Activated naive CD8-positive, alpha-beta T cell treated with anti-CD3 and anti-CD28 coated beads, Interleukin-2, amount 10 ng/mL, durations not matched to agents 7 days and 5 days (primary cell): ENCODE data around the gene CFAP119. TPM values are rescaled to one million over a fixed set of nuclear protein-coding genes. Genes with fewer than 3 reads are reported as not detected.
A peak's percentile ranks its signal among the peaks of the same experiment; 100 is the strongest.
"Not testable (repeated sequence)": the region's sequence is repeated elsewhere in the genome, so short reads cannot be mapped to it uniquely, and the experiment has no call there.

Experiments
- ATAC-seq: fragments of 150-1000 bp; cut with Tn5 transposase; one replicate; pipeline ENCODE4 v1.10.0; 2021; ENCODE audit warnings: low read depth, moderate library complexity
- POLR2A ChIA-PET: fragments of 350-600 bp; sonication (Branson Sonifier 250); formaldehyde crosslinking; loops from one replicate; lab custom pipeline; 2021; ENCODE audit warnings: antibody characterized with exemption; lab: Charles Lee
- DNase-seq: peaks from one replicate; pipeline ENCODE4 v3.0.0; 2021
- H3K27ac Mint-ChIP-seq: one replicate; pipeline ENCODE4 v1.8.0; 2022; ENCODE audit warnings: mild to moderate bottlenecking, mixed read lengths
- H3K27me3 Mint-ChIP-seq: one replicate; pipeline ENCODE4 v1.8.0; 2022; ENCODE audit warnings: mild to moderate bottlenecking, moderate library complexity, mixed read lengths
- H3K36me3 Mint-ChIP-seq: one replicate; pipeline ENCODE4 v1.8.0; 2021; ENCODE audit warnings: mild to moderate bottlenecking, mixed read lengths
- H3K4me1 Mint-ChIP-seq: one replicate; pipeline ENCODE4 v1.8.0; 2021; ENCODE audit warnings: mixed read lengths
- H3K4me3 Mint-ChIP-seq: one replicate; pipeline ENCODE4 v1.8.0; 2022; ENCODE audit warnings: mild to moderate bottlenecking, moderate library complexity, mixed read lengths
- H3K9me3 Mint-ChIP-seq: one replicate; pipeline ENCODE4 v1.8.0; 2021; ENCODE audit warnings: mixed read lengths
- total RNA-seq, 2 experiments: library from RNA; stranded (reverse); gene quantifications; one replicate each; pipeline ENCODE4 v1.2.3, GENCODE V29; 2021

Gene CFAP119
- 1 to 10 TPM; 4.4 TPM for total RNA-seq

DNA sequence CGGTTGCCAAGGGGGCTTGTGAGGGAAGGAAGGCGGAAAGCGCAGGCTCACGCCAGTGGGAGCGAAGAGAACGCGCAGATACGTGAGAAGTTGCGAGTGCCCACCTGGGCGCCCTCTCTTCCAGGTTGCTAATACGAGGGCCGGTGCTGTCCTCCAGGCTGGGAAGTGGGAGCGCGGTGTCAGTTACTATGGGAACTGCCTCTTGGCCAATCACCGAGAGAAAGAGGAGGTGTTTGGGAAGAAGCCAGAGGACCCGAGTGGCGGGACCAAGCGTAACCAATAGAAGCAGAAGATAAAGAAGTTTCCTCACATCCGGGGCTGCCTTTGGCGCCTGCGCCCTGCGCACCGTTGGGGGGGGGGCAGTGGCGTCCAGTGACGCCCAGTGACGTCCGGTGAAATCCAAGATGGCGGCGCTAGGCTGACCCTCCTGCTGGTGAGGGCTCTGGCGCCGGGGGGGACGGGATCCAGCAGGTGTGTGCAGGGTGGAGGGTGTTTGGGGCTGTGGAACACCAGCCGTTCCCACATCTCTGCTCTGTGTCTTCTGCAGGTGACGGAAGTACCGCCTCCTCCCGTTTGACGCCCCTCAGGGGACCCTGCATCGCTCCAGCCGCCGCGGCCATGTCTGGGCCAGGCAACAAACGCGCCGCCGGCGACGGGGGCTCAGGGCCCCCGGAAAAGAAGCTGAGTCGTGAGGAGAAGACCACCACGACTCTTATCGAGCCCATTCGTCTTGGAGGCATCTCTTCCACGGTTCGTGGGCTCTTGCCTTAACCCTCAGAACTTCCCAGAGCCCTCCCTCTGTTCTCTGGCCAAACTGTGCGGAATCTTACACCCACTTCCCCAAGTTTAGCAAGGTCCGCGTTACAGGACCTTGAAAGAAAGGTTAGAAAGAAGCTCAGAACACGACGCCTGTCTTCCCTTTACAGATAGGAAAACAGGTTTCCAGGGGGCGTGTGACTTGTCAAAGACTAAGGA, at the start of gene CFAP119, which contains the start of gene RNF40:
Gene CFAP119, minus strand, starts transcription at position 135 of the 975 bp plus-strand sequence. CDS start 314 bp downstream, outside the sequence.
Gene RNF40, plus strand, starts transcription at position 395 of the 975 bp plus-strand sequence. Its CDS starts 224 bp downstream, at position 619.
- Mint-ChIP-seq H3K9me3 (no peaks in the 10 kb centered on the region), H3K27ac (peak within 1 kb of the TSS; percentile 88), H3K4me1 (peaks cover 17% of the 10 kb centered on the region), H3K36me3 (peaks cover 9% of the 10 kb centered on the region), H3K27me3 (no peaks in the 10 kb centered on the region), H3K4me3 (peak within 1 kb of the TSS; percentile 95)
- POLR2A ChIA-PET, result interaction anchor here (0.6 to 2.7 kb wide), 5 partner anchors 9 to 140 kb away, joined by 3 to 12 read pairs (median 5); partner anchors contain the start of gene PHKG2
- peak; percentile 96 for ATAC-seq
- DNase-seq, result peak; percentile 91

DNA sequence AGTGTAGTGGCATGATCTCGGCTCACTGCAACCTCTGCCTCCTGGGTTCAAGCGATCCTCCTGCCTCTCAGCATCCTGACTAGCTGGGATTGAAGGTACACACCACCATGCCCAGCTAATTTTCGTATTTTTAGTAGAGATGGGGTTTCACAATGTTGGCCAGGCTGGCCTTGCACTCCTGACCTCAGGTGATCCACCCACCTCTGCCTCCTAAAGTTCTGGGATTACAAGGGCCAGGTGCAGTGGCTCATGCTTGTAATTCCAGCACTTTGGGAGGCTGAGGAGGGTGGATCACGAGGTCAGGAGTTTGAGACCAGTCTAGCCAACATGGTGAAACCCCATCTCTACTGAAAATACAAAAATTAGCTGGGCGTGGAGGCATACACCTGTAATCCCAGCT, 47.8 kb upstream of the CFAP119 start:
- H3K9me3 Mint-ChIP-seq, H3K36me3 Mint-ChIP-seq, H3K27ac Mint-ChIP-seq, DNase-seq, ATAC-seq, POLR2A ChIA-PET, H3K4me3 Mint-ChIP-seq: not testable (repeated sequence)
- Mint-ChIP-seq H3K4me1 (peaks cover 21% of the 10 kb centered on the region), H3K27me3 (peaks cover 10% of the 10 kb centered on the region)

DNA sequence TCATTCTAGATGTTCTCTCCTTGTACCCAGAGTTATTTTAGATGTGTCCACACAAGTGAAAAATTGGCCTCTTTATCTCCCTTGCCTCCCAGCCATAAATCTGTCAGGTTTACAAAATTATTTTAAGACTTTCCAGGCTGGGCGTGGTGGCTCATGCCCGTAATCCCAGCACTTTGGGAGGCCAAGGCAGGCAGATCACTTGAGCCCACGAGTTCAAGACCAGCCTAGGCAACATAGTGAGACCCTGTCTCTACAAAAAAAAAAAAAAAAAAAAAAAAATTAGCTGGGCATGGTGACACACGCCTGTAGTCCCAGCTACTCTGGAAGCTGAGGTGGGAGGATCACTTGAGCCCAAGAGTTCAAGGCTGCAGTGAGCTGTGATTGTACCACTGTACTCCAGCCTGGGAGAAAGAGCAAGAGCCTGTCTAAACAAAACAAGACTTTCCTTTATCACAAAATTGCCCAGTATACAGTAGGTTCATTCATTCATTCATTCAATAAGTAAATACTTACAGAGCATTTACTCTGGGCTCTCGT, 47.1 kb upstream of the CFAP119 start:
- POLR2A ChIA-PET, H3K4me3 Mint-ChIP-seq, ATAC-seq, H3K36me3 Mint-ChIP-seq, H3K9me3 Mint-ChIP-seq, DNase-seq, H3K27ac Mint-ChIP-seq: not testable (repeated sequence)
- peaks cover 19% of the 10 kb centered on the region for H3K4me1 Mint-ChIP-seq
- peaks cover 10% of the 10 kb centered on the region for H3K27me3 Mint-ChIP-seq

DNA sequence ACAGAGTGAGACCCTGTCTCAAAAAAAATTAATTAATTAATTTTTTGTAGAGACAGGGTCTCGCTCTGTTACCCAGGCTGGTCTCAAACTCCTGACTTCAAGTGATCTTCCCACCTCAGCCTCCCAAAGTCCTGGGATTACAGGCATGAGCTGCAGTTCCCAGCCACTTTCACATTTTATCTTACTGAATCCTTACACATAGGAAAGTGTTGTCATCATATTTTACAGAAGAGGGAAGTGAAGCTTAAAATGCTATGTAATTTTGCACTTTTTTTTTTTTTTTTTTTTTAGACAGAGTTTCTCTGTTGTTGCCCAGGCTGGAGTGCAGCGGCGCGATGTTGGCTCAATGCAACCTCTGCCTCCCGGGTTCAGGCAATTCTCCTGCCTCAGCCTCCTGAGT, 46.3 kb upstream of the CFAP119 start:
- Mint-ChIP-seq H3K4me1 (peaks cover 18% of the 10 kb centered on the region), H3K9me3 (no peaks in the 10 kb centered on the region), H3K36me3 (no peaks in the 10 kb centered on the region), H3K27me3 (peaks cover 10% of the 10 kb centered on the region), H3K27ac (no peak overlapping the region), H3K4me3 (no peak overlapping the region)
- POLR2A ChIA-PET, result no interaction called here
- DNase-seq (no peak), ATAC-seq (no peak)

DNA sequence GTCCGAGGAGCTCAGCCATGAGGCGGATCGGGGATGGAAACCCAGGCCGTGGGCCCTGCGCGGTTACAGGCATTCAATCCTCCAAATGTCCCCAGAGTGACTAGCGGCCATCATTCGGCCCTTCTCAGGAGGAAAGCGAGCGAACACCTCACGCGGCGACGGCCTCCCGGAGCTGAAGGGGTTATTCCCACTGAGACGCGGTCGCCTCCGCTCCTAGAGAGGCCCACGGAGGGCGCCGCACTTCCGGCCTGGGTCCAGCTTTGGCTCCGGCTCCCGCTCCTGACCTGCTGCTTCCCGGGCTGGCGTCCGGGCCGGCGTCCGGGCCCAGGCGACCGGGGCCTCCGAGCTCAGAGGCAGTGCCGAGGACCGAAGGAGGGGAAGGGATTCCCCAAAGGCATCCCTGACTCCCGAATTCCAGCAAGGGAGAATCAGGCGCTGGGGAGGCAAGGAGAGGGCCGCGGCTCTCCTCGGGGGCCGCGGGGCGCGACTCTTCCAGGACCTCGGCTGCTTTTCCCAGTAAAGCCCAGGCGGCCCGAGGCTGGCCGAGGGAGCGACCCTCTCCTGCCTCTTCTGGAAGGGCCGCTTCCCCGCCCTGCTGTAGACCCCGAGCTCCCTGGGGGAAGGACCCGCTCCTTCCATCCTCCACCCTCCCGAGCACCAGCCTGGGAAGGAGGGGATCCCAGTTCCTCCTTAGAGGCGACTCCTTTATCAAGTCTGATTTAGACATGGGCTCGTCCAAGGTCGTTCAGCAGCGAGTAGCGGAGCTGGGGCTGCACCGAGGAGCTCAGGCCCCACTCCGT, 43.7 kb upstream of the CFAP119 start:
- peak; percentile 69 for ATAC-seq
- DNase-seq, result peak; percentile 64
- no peaks in the 10 kb centered on the region for H3K36me3 Mint-ChIP-seq
- H3K4me3 Mint-ChIP-seq, result peak overlapping the region; percentile 67
- no peak overlapping the region for H3K27ac Mint-ChIP-seq
- no peaks in the 10 kb centered on the region for H3K9me3 Mint-ChIP-seq
- peaks cover 28% of the 10 kb centered on the region for H3K4me1 Mint-ChIP-seq
- POLR2A ChIA-PET, result interaction anchor here (0.7 to 2.2 kb wide), 7 partner anchors 8 to 144 kb away, joined by 3 to 10 read pairs (median 5); partner anchors contain the start of genes PHKG2 and ZNF629
- H3K27me3 Mint-ChIP-seq, result peaks cover 10% of the 10 kb centered on the region

DNA sequence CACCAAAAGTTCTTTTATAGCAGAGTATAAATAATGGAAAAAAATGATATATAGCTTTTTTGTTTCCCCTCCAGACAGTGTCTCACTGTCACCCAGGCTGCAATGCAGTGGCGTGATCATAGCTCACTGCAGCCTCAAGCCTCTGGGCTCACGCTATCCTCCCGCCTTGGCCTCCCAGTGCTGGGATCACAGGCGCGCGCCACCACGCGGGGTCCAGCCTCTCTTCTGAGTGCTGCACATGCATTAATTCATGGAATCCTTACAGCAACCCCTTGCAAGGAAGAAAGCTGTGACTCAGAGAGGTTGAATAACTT, 43.2 kb upstream of the CFAP119 start:
- no peaks in the 10 kb centered on the region for H3K9me3 Mint-ChIP-seq
- DNase-seq, result peak; percentile 37
- ATAC-seq, result peak; percentile 30
- peak overlapping the region; percentile 67 for H3K4me3 Mint-ChIP-seq
- H3K36me3 Mint-ChIP-seq, result no peaks in the 10 kb centered on the region
- H3K27me3 Mint-ChIP-seq, result peaks cover 10% of the 10 kb centered on the region
- no peak overlapping the region for H3K27ac Mint-ChIP-seq
- POLR2A ChIA-PET, result interaction anchor here (0.7 to 2.2 kb wide), 7 partner anchors 9 to 145 kb away, joined by 3 to 10 read pairs (median 5); partner anchors contain the start of genes PHKG2 and ZNF629
- peaks cover 29% of the 10 kb centered on the region for H3K4me1 Mint-ChIP-seq

DNA sequence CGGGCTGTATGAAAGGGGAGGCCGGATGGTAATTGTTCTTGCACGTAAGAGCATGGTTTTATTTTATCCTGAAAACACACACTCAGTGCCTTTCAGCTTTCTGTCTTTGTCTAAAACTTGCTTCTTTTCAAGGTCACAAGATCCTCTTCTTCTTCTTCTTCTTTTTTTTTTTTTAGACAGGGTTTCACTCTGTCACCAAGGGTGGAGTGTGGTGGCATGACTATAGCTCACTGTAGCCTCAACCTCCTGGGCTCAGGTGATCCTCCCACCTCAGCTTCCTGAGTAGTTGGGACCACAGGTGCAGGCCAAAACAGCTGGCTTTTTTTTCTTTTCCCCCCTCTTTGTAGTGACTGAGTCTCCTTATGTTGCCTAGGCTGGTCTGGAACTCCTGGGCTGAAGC, 41.1 kb upstream of the CFAP119 start:
- no peaks in the 10 kb centered on the region for H3K9me3 Mint-ChIP-seq
- no peaks in the 10 kb centered on the region for H3K36me3 Mint-ChIP-seq
- POLR2A ChIA-PET, result interaction anchor here (0.6 to 1.0 kb wide), 2 partner anchors 11 to 110 kb away, joined by 3 to 4 read pairs; no protein-coding TSS in a partner anchor
- peak; percentile 50 for ATAC-seq
- no peak for DNase-seq
- H3K4me1 Mint-ChIP-seq, result peaks cover 29% of the 10 kb centered on the region
- peaks cover 6% of the 10 kb centered on the region for H3K27me3 Mint-ChIP-seq
- H3K4me3 Mint-ChIP-seq, result peak overlapping the region; percentile 6
- peak overlapping the region; percentile 40 for H3K27ac Mint-ChIP-seq

DNA sequence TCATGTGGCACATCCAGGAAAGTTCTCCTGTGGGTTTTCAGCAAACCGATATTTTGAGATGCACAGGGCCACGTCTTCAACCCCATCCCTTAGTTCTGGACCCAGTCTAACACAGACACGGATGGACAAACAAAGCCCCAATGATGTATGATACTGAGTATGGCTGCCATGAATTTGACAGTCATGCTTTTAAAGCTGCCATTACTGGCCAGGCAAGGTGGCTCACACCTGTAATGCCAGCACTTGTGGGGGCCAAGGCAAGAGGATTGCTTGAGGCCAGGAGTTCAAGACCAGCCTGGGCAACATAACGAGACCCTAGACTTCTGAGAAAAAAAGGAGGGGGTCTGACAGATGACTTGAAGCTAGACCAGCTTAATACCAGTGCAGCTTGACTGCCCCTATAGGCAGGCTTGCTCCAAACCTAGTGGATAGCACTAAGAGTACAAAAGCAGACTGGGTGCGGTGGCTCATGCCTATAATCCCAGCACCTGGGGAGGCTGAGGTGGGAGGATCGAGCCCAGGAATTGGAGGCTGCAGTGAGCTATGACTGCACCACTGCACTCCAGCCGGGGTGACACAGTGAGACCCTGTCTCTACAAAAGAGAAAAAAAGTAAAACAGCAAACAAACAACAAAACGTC, 35.9 kb upstream of the CFAP119 start:
- Mint-ChIP-seq H3K27ac (no peak overlapping the region), H3K4me1 (peaks cover 8% of the 10 kb centered on the region), H3K27me3 (no peaks in the 10 kb centered on the region), H3K36me3 (no peaks in the 10 kb centered on the region), H3K9me3 (no peaks in the 10 kb centered on the region), H3K4me3 (no peak overlapping the region)
- POLR2A ChIA-PET, result no interaction called here
- DNase-seq, result no peak
- no peak for ATAC-seq

DNA sequence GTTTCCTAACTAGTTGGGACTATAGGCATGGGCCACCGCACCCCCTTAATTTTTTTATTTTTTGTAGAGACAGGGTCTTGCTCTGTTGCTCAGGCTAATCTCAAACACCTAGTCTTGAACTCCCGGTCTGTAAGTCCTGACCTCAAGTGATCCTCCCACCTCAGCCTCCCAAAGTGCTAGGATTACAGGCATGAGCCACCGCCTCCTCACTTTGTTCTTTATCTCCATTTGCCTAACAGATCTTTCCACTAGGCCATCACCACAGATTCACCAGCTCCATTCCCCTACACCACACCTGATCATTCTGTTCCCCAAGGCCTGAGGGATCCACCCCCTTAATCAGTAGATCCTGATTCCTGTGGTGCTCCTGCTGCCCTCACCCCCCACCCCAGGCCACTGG, 32.8 kb upstream of the CFAP119 start:
- H3K4me3 Mint-ChIP-seq, result no peak overlapping the region
- no peaks in the 10 kb centered on the region for H3K4me1 Mint-ChIP-seq
- no peaks in the 10 kb centered on the region for H3K36me3 Mint-ChIP-seq
- no peaks in the 10 kb centered on the region for H3K27me3 Mint-ChIP-seq
- H3K27ac Mint-ChIP-seq, result no peak overlapping the region
- H3K9me3 Mint-ChIP-seq, result no peaks in the 10 kb centered on the region
- ATAC-seq, result no peak
- no peak for DNase-seq
- POLR2A ChIA-PET, result no interaction called here

DNA sequence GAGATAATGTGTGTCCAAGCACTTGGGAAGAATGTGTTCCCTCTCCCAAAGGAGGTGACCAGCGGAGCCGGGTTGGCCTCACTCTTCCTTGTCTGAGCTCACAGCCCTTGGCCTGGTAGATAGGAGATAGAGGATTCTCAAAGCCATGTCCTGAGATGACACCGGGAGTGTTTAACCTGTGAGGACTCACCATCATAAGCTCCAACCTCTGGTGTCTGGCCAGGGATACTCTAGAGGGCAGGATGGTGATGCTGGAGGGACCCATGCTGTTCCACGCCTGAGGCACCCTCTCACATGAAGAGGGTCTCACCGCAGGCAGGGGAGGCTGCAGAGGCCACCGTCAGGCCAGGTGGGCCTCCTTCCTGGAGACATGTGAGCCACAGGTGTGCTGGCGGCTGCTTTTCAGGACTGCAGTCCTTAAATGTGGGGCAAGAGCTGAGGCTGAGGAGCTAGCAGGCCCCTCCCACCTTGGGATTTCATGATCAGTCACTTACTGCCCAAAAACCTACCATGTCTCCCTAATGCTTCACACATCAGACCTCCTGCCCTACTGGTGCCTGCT, 31.7 kb upstream of the CFAP119 start:
- no peak for ATAC-seq
- no peak overlapping the region for H3K27ac Mint-ChIP-seq
- peaks cover 4% of the 10 kb centered on the region for H3K27me3 Mint-ChIP-seq
- H3K4me1 Mint-ChIP-seq, result no peaks in the 10 kb centered on the region
- H3K4me3 Mint-ChIP-seq, result no peak overlapping the region
- no peaks in the 10 kb centered on the region for H3K36me3 Mint-ChIP-seq
- DNase-seq, result no peak
- POLR2A ChIA-PET, result interaction anchor here (1.1 kb wide), 1 partner anchor 135 kb away, joined by 3 read pairs; no protein-coding TSS in a partner anchor
- H3K9me3 Mint-ChIP-seq, result no peaks in the 10 kb centered on the region

DNA sequence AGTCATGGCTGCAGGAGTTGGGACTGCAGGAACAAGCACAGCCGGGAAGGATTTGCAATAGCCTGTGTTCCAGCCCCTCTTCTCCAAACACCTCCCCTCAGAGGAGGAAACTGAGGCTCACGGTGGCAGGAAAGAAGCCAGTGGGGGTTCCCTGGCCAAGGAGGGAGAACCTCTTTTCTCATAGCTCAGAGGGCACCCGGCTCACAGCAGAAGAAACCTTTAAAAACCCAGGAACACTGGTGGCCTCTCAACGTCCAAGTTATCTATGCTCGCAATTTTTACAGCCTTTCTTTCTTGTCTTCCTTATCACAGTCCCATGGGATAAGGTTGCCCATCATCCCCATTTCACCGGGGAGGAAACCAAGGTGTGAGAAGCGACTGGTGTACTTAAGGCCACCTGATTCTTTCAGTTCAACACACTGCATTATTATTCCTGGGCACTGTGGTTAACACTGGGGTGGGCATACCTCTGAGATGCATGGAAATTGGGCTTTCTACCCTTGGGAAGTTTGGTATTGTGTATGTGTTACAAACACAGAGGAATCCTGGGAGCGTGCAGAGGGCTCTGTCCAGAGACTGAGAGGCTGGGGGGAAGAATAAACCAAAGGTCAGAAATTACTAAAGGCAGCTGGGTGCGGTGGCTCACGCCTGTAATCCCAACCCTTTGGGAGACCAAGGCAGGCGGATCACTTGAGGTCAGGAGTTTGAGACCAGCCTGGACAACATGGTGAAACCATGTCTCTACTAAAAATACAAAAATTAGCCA, 25.9 kb upstream of the CFAP119 start:
- POLR2A ChIA-PET, result interaction anchor here (1.2 kb wide), 1 partner anchor 18 kb away, joined by 5 read pairs; no protein-coding TSS in a partner anchor
- Mint-ChIP-seq H3K4me1 (peaks cover 8% of the 10 kb centered on the region), H3K36me3 (no peaks in the 10 kb centered on the region), H3K27me3 (peaks cover 17% of the 10 kb centered on the region), H3K9me3 (no peaks in the 10 kb centered on the region), H3K27ac (no peak overlapping the region), H3K4me3 (peak overlapping the region; percentile 84)
- ATAC-seq (no peak), DNase-seq (no peak)
